Stimulated activated CD4-positive, alpha-beta T cell treated with anti-CD3 and anti-CD28 coated beads, Interleukin-15, amount 100 ng/mL, for 48 hours (primary cell): ENCODE measurements around the gene CFDP1.

Experiments
- DNase-seq, 2 donors: peaks; one replicate each; pipeline ENCODE4 v3.0.0-alpha.2; 2020; ENCODE audit warnings: low read depth in 2 of 2

CFDP1 gene

DNA sequence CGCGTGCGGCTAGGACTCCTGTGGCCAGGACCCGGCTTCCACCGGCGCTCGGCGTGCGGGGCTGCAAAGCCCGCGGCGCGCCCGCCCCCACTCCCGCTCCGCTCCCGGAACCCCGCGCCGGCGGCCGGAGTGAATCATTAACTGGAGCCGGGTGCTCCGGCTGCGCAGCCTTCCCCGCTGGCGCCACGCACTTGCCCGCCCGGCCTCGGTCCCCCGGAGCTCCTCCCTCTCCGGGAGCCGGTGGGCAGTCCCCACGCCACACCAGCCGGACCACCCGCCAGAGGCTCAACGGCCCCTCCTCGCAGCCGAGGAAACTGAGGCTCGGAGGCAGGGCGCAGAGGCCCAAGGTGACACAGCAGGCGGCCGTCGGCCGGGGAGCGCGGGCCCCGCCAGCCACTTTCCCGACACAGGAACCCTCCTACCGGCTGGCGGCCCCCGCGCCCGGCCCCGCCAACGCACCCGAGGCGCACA lies 182.5 kb downstream of the CFDP1 start:
- no peak for DNase-seq

DNA sequence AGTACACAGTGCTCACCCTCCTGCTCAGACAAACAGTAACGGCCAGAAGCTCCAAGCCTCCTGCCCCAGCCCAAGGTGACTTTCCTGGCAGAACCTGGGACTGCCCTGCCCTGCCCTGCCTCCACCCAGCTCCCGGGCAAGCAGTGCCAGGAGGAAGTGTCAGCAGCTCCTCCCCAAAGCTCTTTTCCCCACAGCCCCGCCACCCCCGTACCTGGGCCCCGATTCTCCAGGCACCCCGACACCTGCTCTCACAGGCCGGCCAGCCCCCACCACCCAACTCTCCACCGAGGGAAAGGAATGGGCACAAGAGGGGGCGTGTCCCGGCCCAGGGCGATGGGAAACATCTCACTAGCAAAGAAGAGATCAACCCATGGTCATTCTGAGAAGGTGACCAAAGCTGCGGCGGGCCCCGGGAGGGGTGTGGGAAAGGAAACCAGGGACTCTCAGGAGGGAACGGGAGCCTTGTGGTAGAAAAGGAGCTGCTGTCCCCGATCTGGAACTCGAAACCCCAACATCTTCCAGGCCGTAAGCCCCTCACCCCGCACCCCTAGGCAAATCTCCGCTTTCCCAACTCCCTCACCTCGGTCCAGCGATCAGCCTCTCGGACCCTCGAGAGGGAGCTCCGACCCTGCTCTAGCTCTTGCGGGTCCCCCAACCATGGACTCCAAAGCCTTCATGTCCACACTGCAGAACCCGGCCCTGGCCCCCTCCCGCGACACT lies 183.1 kb downstream of the CFDP1 start:
- DNase-seq: no peak

DNA sequence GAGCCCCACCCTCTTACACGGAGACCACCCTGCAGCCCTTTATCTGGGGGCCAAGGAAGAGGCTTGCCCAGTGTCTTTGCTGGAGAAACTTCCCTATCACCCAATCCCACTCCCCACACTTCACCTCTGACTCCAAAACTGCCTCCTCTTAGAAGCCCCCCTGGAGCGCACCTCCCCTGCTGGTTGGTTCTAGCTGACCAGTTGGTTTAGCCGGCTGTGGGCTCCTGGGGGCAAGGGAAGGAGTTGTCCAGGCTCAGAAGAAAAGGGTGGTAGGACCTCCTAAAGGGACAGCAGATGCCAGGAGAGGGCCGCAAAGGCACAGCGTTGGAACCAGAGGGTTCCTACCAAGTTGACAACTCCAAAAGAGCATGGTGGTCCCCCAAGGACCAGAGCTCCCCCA lies 183.9 kb downstream of the CFDP1 start:
- no peak for DNase-seq

DNA sequence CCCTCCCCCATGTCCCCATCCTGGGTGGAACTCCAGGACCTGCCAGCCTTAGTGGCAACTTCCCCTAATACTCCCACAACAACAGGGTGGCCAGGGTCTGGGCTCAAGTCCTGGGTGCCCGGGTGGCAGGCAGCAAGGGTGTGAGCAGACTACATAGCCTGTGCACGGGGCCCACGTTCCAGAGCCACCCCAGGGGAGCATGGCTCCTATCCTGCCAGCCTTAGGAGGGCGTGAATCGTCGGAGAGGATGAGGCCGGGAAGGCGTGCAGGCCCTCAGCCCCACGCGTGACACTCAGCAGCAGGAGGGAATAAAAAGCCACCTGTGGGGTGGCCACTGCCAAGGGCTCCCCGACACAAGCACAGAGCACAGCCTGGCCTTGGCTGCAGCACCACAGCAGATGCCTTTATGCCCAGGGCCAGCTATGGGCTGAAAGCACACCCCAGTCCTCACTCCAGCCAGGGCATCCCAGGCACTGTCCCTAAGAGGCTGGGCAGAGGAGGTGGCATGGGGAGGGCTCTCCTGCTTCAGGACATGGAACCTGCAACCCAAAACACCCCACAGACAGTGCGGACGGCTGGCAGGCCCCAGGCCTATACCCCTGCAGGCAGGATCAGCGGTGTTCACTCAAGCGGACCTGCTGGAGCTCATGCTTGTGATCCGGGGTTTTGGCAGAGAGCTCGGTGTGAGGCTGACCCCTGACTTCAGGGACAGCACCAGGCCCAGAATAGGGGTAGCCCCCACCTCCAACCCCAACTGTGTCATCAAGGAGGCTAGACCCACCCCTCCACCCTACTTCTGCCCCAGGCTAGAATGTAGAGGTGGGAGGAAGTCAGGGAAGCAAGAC lies 184.5 kb downstream of the CFDP1 start:
- no peak for DNase-seq

DNA sequence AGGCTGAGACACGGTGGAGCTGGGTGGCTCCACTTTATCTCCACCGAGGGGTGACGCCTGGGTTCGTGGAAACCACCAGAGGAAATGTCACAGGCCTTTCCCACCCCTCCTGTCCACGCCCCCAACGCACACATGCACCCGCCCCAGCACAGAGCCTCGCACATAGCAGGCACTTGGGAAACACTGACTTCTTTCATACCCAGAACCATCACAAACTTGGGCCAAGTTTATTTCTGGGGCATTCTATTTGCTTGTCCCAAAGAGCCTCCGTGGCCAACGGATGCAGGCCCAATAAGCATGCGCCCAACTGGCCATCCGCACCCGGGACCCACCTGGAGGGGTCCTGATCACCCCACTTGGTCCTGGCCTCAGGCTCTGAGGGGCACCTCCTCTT lies 185.2 kb downstream of the CFDP1 start:
- no peak for DNase-seq

DNA sequence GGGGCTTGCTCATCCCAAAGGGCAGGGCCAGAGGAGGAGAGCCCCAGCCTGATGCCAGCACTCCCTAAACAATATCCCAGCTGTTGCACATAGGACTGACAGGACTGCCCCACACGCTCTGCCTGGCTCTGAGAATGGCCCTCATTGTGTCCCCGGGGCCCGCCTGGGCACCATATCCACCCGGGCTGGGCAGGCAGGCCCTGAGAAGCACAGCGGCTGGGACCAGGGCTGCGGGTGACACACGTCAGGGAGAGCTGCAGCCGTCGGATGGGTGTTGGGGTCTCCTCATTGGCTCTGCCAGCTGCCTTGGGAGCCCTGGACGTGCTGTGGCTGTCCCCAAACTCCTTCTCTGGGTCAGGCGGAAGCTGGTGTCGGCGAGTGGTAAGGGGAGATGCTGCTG lies 186.1 kb downstream of the CFDP1 start:
- no peak for DNase-seq

DNA sequence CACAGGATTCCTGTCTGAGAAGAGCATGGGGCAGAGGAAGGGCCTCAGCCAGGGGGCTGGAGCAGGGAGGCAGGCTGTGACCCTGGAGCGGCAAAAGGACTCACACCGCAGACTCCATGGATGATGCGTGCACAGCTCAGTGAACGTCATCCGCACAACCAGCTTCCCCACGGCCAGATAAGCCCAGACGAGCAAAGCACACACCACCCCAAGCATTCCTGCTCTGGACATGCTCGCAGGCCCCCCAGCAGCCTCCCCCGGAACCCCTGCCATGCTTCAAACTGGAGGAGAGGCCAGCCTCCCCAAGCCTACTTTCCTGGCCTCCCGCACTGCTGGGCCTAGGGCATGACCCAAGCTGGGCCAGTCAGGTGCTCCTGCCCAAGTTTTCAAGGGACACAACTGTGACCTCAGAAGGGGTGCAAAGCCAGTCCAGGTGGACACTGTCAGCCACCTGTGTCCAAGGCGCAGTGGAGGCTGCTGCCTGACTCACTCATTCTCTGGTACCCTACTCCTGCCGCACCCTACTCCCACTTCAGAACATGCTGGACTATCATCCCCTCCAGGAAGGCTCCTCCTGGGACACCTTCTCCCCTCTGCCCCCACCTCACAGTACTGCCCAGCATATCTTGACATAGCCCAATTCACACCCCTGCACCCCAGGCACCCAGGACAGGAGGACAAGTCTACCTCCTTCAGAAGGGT lies 186.6 kb downstream of the CFDP1 start:
- DNase-seq: no peak

DNA sequence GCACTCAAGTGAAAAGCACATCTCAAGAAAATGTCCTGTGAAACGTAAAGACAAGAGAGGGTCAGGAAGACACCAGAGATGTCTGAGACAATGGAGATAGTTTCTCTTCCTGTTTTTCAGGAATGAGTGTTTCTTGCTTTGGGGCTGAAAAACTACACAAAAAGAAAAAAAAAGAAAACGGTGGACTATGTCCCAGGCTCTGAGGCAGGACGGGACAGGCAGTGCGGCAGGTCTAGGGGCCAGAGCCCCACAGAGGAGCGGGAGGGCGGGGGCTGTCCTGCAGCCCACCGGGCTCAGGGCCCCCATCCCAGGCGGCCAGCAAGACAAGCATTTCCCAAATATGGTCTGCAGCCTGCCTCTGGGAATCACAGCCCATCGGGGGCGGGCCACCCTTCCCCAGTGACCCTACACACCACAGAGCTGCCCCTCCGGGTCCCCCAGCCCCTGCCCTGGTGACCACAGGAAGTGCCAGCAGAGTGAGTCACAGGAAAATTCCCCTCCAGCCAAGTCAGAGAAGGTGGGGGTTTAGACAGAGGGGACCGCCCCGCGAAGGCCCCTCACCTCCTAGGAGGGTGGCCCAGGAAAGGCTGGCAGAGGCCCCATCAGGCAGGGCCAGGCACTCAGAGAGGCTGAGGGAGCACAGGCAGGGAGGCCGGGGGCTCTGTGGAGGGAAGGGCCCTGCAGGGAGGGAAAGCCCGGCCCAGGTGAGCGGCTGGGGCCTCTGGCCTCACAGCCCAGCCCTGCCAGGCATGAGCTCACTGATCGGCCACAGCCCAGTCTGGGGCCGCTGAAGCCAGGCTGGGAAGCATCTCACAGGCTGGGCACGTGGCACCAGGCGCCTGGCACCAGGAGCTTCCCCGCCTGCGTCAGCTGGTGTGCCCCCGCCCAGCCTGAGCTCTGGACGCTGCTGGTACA lies 188.2 kb downstream of the CFDP1 start:
- no peak for DNase-seq

DNA sequence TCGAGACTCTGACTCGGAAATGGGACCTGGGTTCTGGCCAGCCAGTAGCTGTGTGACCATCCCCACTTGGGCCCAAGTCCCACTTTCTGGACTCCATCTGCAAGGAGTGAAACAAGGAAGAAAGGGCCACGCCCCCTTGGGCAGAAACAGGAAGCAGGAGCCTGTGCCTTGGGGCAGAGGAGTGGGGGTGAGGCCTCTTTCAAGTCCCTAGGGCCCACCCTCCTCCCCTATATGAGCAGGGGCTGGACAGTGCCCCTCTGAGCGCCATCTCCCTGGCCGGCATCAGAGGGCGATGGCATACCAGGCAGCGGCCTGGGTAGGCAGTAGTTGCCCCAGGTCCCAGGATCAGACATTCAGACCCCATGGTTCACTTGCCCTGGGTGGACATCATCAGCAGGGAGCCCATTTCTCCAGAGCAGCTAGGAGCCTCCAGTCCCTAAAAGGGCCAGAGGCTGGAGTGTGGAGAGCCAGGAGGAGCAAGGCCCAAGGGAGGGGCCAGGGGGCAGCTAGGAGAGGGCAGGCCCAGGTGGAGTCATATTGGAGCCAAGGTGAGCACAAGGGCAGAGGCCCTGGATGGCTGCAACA lies 189.0 kb downstream of the CFDP1 start:
- DNase-seq: no peak
